GM19395 (cell line): Measurements from ENCODE around the gene FAM53B.
A peak's percentile ranks its signal among the peaks of the same experiment; 100 is the strongest.
"Not testable (repeated sequence)": the region's sequence is repeated elsewhere in the genome, so short reads cannot be mapped to it uniquely, and the experiment has no call there.

Source experiments
- ATAC-seq: cut with Tn5 transposase; IDR thresholded peaks from one replicate; pipeline ENCODE4 v1.9.1; 2021; ENCODE audit warnings: mild to moderate bottlenecking, moderate library complexity; ENCODE audit not compliant: unreplicated experiment

The FAM53B gene

DNA sequence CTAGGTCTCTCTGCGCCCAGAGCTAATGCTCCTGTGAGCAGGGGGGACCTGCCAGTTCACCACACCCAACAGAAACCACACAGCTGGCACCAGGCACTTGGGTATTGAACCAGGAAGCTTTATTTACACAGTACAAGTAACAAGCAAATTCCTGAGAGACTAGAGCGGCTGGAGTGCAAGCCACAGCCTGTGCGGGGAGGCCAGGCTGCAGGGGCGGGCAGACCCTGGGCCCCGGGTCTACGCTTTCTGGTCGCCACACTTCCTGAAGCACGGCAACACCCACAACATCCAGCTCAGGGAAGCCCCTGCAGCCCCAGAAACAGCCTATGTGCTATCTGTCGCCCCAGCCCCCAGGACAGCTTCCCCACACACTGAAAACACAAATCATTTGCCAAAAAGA, 125.0 kb downstream of the FAM53B start:
- ATAC-seq, result peak; percentile 26

GRCh38 chr10:124618470-124619073, 125.6 kb downstream of the FAM53B start:
- no peak for ATAC-seq

GRCh38 chr10:124616836-124617130, 127.4 kb downstream of the FAM53B start:
- no peak for ATAC-seq

DNA sequence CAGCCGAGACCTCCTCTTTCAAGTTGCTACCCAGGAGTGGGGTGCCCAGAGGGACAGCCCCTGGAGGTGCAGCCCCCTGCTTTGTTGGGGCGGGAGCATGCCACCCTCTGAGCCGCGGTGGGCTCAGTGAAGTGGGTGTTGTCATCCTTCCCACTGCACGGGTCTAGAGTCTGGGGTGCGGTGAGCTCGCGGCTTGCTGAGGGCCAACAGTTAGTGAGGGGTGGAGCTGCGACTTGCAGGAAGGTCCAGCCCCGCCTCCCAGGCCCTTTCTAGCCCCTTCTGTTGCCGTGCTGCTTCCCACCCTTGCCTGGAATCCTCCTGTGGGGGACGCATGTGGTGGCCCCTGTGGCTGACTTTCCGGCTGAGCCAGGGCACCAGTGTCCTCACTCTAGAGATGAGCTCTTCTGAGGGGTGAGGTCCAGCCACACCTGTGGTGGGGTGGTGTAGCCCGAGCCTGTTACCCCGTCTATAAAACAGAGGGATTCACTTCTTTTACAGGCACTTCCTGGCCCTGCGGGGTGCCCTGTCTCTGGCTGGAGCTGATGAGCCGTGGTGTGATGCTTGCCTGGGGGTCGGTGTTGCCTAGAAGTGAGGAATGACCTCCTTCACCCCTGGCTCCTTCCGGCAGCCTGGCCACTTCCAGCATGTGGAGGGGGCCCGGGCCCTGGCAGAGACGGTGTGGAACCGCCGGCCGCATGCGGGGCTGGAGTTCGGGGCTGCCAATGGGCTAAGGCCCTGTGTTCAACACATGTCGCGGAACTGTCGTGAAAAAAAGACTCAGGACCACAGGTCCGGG, 127.9 kb downstream of the FAM53B start:
- no peak for ATAC-seq

DNA sequence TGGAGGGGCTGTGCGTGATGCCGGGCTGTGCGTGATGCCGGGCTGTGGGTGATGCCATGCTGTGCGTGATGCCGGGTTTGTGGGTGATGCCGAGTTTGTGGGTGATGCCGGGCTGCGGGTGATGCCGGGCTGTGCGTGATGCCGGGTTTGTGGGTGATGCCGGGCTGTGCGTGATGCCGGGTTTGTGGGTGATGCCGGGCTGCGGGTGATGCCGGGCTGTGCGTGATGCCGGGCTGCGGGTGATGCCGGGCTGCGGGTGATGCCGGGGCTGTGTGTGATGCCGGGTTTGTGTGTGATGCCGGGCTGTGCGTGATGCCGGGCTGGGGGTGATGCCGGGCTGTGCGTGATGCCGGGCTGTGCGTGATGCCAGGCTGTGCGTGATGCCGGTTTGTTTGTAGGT, 128.9 kb downstream of the FAM53B start:
- no peak for ATAC-seq

DNA sequence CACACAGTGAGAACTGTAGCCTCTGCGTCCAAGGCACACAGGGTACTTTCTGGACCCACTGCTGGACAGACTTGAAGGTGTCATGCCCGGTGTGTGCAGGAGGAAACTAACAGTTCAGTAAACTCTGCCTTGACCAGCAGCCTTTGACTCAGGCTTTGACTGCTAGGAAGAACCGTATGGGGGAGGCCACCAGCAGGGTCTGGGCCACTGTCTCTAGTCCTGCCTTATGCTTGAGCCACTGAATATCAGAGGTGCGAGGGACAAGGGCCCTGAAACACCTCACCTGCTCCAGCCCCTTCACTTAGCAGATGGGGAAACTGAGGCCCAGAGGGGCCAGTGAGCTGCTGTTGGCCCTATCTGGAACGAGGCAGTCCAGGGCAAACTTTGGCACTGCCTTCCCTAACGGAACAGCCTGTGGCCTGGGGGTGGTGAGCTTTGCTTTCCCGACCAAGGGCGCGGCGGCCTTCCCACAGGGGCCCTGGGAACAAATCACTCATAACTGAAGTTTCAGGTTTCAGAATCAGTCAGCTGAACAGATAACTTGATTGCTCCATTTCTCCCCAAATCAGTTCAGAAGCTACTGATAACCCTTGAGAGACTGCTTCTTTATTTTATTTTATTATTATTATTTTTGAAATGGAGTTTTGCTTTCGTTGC, 130.0 kb downstream of the FAM53B start:
- peak; percentile 82 for ATAC-seq

DNA sequence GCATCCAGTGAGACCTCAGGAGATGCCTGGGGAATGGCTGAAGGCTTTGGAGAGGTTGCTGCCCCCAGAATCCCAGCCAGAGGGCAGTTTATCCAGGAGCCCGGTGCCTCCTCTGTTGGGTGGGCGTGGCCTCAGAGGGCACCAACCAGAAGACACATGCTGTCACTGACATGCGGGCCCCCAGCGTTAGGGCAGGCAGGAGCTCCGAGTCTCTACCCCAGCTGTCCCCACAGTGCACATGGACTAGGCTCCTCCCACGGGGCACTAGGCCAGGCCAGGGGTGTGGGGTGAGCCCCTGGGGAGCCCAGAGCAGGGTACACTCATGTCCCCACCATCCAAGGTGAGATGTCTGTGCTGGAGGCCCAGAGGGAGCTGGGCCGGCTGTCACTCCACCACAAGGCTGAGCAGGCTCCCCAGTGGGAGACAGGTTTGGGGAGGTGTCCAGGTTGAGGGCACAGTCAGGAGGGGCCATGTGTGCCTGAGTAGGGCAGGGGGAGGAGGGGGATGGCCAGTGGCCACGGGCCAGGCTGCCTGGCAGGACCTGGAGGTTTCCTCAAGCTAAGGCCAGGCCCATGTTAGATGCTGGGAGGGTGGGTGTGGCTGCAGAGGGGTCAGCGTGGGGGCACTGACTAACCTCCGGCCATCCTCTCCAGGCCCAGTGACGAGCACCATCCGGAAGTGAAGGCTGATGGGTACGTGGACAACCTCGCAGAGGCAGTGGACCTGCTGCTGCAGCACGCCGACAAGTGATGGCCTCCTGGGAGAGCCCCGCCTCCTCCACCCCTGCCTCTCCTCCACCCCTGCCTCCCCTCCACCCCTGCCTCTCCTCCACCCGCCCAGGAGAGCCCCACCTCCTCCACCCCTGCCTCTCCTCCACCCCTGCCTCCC, 131.3 kb downstream of the FAM53B start:
- no peak for ATAC-seq

DNA sequence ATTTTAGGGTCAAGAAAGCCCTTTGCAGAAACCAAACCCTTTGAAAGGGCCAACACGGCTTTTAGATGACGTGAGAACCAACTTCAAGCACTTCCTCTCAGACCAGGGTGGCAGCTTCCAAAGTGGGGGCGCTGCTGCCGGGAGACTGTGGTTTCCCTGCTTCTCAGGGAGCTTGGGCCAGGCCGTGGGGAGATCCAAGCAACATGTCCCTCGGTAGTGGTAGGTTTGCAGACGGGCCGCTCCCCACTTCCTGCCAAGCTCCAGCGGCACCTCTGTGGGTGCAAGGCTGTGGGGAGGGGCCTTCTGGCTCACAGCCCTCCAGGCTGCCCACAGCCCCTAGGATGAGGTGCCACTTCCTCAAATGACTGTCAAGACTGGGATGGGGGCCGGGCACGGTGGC, 132.4 kb downstream of the FAM53B start:
- ATAC-seq, result no peak

- ATAC-seq, result not testable (repeated sequence)
Measured at GRCh38 chr10:124610851-124611250, 133.3 kb downstream of the FAM53B start.

DNA sequence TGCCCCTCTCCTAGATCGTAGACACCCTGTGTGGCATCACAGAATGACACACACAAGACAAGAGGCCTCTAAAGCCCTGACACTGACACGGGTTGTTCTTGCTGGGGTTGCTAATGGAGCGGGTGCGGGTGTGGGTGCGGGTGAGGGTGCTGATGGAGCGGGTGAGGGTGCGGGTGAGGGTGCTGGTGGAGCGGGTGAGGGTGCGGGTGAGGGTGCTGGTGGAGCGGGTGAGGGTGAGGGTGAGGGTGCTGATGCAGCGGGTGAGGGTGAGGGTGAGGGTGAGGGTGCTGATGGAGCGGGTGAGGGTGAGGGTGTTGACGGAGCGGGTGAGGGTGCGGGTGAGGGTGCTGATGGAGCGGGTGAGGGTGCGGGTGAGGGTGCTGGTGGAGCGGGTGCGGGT, 134.0 kb downstream of the FAM53B start:
- not testable (repeated sequence) for ATAC-seq

DNA sequence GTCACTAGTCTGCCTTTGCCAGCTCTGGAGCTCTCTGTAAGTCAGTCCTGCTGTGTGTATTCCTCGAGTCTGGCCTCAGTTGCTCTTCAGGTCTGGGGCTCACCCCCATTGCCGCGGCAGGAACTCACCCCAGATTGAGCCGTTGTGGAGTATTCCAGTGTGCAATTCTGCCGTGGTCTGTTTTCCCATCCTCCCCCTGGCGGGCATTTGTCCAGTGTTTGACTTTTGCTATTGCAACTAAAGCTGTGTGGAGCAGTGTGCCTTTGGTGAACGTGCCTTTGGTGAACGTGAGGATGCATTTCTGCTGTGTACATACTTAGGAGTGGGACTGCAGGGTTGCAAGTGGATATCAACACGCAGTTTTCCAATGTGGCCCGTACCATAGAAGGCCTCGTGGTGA, 134.5 kb downstream of the FAM53B start:
- ATAC-seq, result no peak

DNA sequence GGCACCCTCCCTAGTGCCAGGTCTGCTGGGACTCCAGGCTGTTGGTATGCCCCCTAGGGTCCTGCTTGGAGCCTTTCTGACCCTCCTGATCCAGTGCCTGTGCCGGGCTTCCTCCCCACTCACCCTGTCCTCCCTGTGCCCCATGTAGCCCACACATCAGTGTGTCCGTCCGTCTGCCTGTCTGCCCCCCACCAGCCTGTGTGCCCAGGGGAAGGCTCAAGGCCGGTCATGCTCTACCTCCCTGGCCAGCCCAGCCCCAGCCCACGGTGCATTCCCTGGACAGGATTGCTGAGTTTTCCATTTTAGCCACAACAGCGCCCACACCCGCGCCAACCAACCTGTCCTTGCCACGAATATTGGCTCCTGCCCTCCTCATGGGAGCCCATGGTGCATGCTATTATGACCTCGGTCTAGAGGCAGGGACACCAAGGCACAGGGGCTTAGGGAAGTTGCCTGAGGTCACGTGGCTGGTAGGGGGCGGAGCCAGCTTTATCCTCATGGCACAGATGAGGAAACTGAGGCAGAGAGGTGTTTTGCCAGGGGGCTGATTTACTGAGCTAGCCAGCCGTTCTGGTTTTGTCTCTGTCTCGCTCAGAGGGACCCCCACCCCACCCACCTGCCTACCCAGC, 136.0 kb downstream of the FAM53B start:
- ATAC-seq, result no peak

- ATAC-seq, result no peak
Measured at GRCh38 chr10:124607693-124608092, 136.5 kb downstream of the FAM53B start.

DNA sequence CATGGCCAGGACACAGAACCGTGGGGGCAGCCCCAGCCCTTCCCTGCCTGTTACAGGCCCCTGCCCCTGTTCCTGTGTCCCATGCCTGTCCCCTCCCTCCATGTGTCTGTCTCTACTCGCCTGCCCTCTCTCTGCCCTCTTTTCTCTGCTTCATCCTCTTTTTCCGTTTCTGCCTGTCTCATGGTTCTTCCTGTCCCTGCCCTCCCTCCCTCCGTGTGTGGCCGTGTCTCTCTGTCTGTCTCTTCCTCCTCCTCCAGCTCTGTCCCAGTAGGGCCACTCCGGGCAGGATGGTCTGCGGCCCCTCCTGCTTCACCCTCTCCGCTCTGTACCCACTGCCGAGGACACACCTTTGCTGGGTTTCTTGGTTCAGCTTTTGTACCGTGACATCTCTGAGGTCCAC, 137.4 kb downstream of the FAM53B start:
- no peak for ATAC-seq

- no peak for ATAC-seq
Measured at GRCh38 chr10:124605856-124606812, 138.0 kb downstream of the FAM53B start.

GRCh38 chr10:124605481-124605855, 138.7 kb downstream of the FAM53B start:
- no peak for ATAC-seq

DNA sequence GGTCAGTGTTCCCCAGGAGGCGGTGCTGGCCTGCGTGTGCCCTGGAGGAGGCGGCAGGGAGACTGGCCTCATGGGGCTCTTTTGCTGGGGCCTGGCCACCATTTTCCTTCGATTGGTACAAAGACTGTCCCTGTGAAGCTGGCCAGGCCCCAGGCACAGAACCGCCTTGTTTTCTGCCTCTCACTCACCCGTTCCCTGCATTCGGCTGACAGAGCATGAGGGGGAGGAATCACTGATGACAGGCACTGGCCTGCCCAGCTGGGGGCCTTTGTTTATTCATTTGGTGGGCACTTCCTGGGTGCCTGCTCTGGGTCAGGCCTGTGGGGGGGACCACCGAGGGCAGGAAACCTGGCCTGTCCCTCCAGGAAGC, 139.2 kb downstream of the FAM53B start:
- no peak for ATAC-seq

DNA sequence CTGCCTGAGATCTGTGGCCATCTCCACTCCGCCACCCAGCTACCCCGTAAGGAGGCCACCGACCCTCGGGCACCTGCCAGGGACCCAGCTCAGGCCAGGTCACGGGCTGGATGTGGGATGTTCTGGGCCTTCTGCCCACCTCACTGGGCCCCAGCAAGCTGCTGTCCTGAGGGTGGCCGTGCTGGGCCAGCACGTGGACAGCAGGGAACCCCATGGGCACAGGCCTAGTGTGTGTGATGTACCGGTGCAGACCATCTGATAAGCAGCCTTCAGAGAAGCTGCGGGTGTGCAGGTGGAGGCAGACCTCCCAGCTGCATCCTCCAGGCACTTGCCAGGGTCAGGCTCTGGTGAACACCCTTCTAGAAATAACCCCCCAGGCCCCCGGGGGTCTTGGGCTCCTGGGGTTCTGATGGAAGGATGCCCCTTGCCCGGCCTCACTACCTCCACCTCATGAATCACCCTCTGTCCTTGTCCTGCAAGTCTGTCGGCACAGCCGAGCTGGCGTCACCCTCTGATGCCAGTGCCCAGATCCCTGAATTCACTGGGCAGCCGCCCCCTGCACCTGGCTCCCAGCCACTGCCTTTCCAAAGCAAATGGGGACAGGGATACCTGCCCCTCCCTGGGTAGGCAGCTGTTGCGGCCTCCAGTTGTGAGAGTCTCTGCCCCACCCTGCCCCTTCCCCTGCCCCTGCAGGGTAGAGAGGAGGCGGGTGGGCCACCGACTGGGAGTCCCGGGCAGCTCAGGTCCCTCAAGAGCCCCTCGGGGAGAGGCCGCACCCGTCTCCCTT, 139.8 kb downstream of the FAM53B start:
- no peak for ATAC-seq
